ENCODE results near the gene PRMT1. TPM values are rescaled to one million over a fixed set of nuclear protein-coding genes. Genes with fewer than 3 reads are reported as not detected.
A peak's percentile ranks its signal among the peaks of the same experiment; 100 is the strongest.

PRMT1 gene
- total RNA-seq (100 to 1,000 TPM in 8 of 9 donors, 10 to 100 TPM in 1; 80.4 to 262 (median 160) TPM), polyA plus RNA-seq (100 to 1,000 TPM; 158 to 198 (median 179) TPM)
- long read RNA-seq, donor 1, transcript PRMT1-201 (10 exons, 1,393 nt): major isoform, 71 of 90 reads
- long read RNA-seq, donor 1, transcript PRMT1-202 (11 exons, 1,327 nt): minor isoform, 11 of 90 reads
- long read RNA-seq, donor 1, partial matches to known transcripts: 5 of 90 reads
- long read RNA-seq, donor 1, other reads (novel, unspliced or antisense): 0 of 90 reads
- long read RNA-seq, donor 2, transcript PRMT1-201 (10 exons, 1,393 nt): major isoform, 40 of 78 reads
- long read RNA-seq, donor 2, transcript PRMT1-202 (11 exons, 1,327 nt): minor isoform, 6 of 78 reads
- long read RNA-seq, donor 2, partial matches to known transcripts: 30 of 78 reads
- long read RNA-seq, donor 2, other reads (novel, unspliced or antisense): 0 of 78 reads
- long read RNA-seq, donor 3, transcript PRMT1-201 (10 exons, 1,393 nt): major isoform, 54 of 89 reads
- long read RNA-seq, donor 3, partial matches to known transcripts: 23 of 89 reads
- long read RNA-seq, donor 3, other reads (novel, unspliced or antisense): 7 of 89 reads
- long read RNA-seq, donor 4, transcript PRMT1-202 (11 exons, 1,327 nt): minor isoform, 5 of 49 reads
- long read RNA-seq, donor 4, transcript PRMT1-201 (10 exons, 1,393 nt): major isoform, 40 of 49 reads
- long read RNA-seq, donor 4, partial matches to known transcripts: 2 of 49 reads
- long read RNA-seq, donor 4, other reads (novel, unspliced or antisense): 1 of 49 reads
- long read RNA-seq, donor 5, transcript PRMT1-202 (11 exons, 1,327 nt): minor isoform, 27 of 220 reads
- long read RNA-seq, donor 5, transcript PRMT1-201 (10 exons, 1,393 nt): major isoform, 170 of 220 reads
- long read RNA-seq, donor 5, partial matches to known transcripts: 7 of 220 reads
- long read RNA-seq, donor 5, other reads (novel, unspliced or antisense): 14 of 220 reads
- long read RNA-seq, donor 6, transcript PRMT1-202 (11 exons, 1,327 nt): minor isoform, 5 of 46 reads
- long read RNA-seq, donor 6, transcript PRMT1-201 (10 exons, 1,393 nt): major isoform, 33 of 46 reads
- long read RNA-seq, donor 6, partial matches to known transcripts: 3 of 46 reads
- long read RNA-seq, donor 6, other reads (novel, unspliced or antisense): 5 of 46 reads
- long read RNA-seq, donor 7, transcript PRMT1-201 (10 exons, 1,393 nt): major isoform, 27 of 30 reads
- long read RNA-seq, donor 7, partial matches to known transcripts: 0 of 30 reads
- long read RNA-seq, donor 7, other reads (novel, unspliced or antisense): 0 of 30 reads
- long read RNA-seq, donor 8, transcript PRMT1-202 (11 exons, 1,327 nt): minor isoform, 11 of 137 reads
- long read RNA-seq, donor 8, transcript PRMT1-201 (10 exons, 1,393 nt): major isoform, 118 of 137 reads
- long read RNA-seq, donor 8, partial matches to known transcripts: 5 of 137 reads
- long read RNA-seq, donor 8, other reads (novel, unspliced or antisense): 0 of 137 reads
- long read RNA-seq, donor 9, transcript PRMT1-201 (10 exons, 1,393 nt): major isoform, 48 of 55 reads
- long read RNA-seq, donor 9, partial matches to known transcripts: 0 of 55 reads
- long read RNA-seq, donor 9, other reads (novel, unspliced or antisense): 0 of 55 reads
- long read RNA-seq, donor 10, transcript PRMT1-201 (10 exons, 1,393 nt): major isoform, 53 of 57 reads
- long read RNA-seq, donor 10, partial matches to known transcripts: 0 of 57 reads
- long read RNA-seq, donor 10, other reads (novel, unspliced or antisense): 0 of 57 reads

- DNase-seq: peak in 4 of 7 donors; percentile 41 to 67 (median 52)
- Histone ChIP-seq H3K36me3 (replicated peaks in 1 of 2) (peaks cover 0 to 17% of the 10 kb centered on the region in 2 donors), H3K9me3 (replicated peaks in 1 of 3) (no peaks in the 10 kb centered on the region), H3K4me1 (replicated peaks in 1 of 2) (peaks cover 32 to 49% of the 10 kb centered on the region in 2 donors), H3K27ac (peak within 1 kb of the TSS; percentile 74 to 97 (median 94)), H3K4me3 (peak within 1 kb of the TSS; percentile 13 to 98 (median 94)), H3K27me3 (no peaks in the 10 kb centered on the region)
- TF ChIP-seq CTCF (IDR thresholded peaks at IDR 0.05) (no peak), POLR2A (IDR thresholded peaks at IDR 0.05) (peak; percentile 86 to 87)
- intact Hi-C loops (cut with DNase I): loop anchor here in 1 of 2 donors (10.0 kb wide), 1 partner anchor 93 kb away; the partner anchor contains the start of genes NOSIP and PRRG2
- 0 to 1% (median 1%) methylated on average over 21 to 57 of the region's 57 CpGs for WGBS, 4 donors
Measured at GRCh38 chr19:49677231-49677900, at the start of gene PRMT1. TSS of gene PRMT1 (plus strand) at chr19:49677271. CDS start at chr19:49677281, 10 bp downstream.

- intact Hi-C loops (cut with DNase I): loop anchor here in 1 of 2 donors (5.0 kb wide), 1 partner anchor 32 kb away; no protein-coding TSS in a partner anchor
Measured at GRCh38 chr19:49629659-49630058, 47.4 kb upstream of the PRMT1 start.

More at GRCh38 chr19:49629659-49630058, 47.4 kb upstream of the PRMT1 start:
- no peak for TF ChIP-seq CTCF (IDR thresholded peaks at IDR 0.05)
- no peak for TF ChIP-seq POLR2A (IDR thresholded peaks at IDR 0.05)
- peaks cover 0 to 22% of the 10 kb centered on the region in 2 donors for H3K36me3 ChIP-seq (replicated peaks in 1 of 2)
- H3K4me1 ChIP-seq (replicated peaks in 1 of 2): peaks cover 0 to 6% of the 10 kb centered on the region in 2 donors
- H3K9me3 ChIP-seq (replicated peaks in 1 of 3): no peaks in the 10 kb centered on the region
- no peaks in the 10 kb centered on the region for H3K27me3 ChIP-seq
- no peak overlapping the region for H3K4me3 ChIP-seq
- no peak overlapping the region for H3K27ac ChIP-seq
- 87 to 93% (median 89%) methylated on average over 6 to 9 of the region's 9 CpGs for WGBS, 4 donors
- no peak for DNase-seq
